HG02852 (cell line): ENCODE data around the gene FNDC3B.
A peak's percentile ranks its signal among the peaks of the same experiment; 100 is the strongest.
"Not testable (repeated sequence)": the region's sequence is repeated elsewhere in the genome, so short reads cannot be mapped to it uniquely, and the experiment has no call there.

Source experiments
- ATAC-seq: cut with Tn5 transposase; IDR thresholded peaks from one replicate; pipeline ENCODE4 v1.9.1; 2021; ENCODE audit warnings: mild to moderate bottlenecking, moderate library complexity; ENCODE audit not compliant: unreplicated experiment

FNDC3B gene

GRCh38 chr3:172253200-172253599 is 213.8 kb downstream of the FNDC3B start:
- ATAC-seq: no peak

GRCh38 chr3:172254542-172254941 is 215.2 kb downstream of the FNDC3B start:
- ATAC-seq: no peak

- not testable (repeated sequence) for ATAC-seq
Observed at GRCh38 chr3:172255321-172255720, 215.9 kb downstream of the FNDC3B start.

- ATAC-seq: no peak
Observed at GRCh38 chr3:172256101-172256734, 216.8 kb downstream of the FNDC3B start.

GRCh38 chr3:172257648-172258400 is 218.4 kb downstream of the FNDC3B start:
- no peak for ATAC-seq

GRCh38 chr3:172258624-172259023 is 219.2 kb downstream of the FNDC3B start:
- ATAC-seq: no peak

- no peak for ATAC-seq
Observed at GRCh38 chr3:172259111-172259541, 219.7 kb downstream of the FNDC3B start.

GRCh38 chr3:172259726-172260248 is 220.4 kb downstream of the FNDC3B start:
- ATAC-seq: no peak

GRCh38 chr3:172260381-172260780 is 221.0 kb downstream of the FNDC3B start:
- no peak for ATAC-seq

- no peak for ATAC-seq
Observed at GRCh38 chr3:172261054-172261453, 221.7 kb downstream of the FNDC3B start.

GRCh38 chr3:172262991-172263608 is 223.7 kb downstream of the FNDC3B start:
- ATAC-seq: no peak

- no peak for ATAC-seq
Observed at GRCh38 chr3:172263781-172264486, 224.6 kb downstream of the FNDC3B start.

GRCh38 chr3:172266103-172266502 is 226.7 kb downstream of the FNDC3B start:
- no peak for ATAC-seq

GRCh38 chr3:172268425-172268824 is 229.0 kb downstream of the FNDC3B start:
- ATAC-seq: no peak

GRCh38 chr3:172268868-172269267 is 229.5 kb downstream of the FNDC3B start:
- no peak for ATAC-seq

GRCh38 chr3:172270557-172271166 is 231.3 kb downstream of the FNDC3B start:
- peak; percentile 96 for ATAC-seq

- ATAC-seq: no peak
Observed at GRCh38 chr3:172271386-172271976, 232.1 kb downstream of the FNDC3B start.

GRCh38 chr3:172272698-172273097 is 233.3 kb downstream of the FNDC3B start:
- no peak for ATAC-seq

- no peak for ATAC-seq
Observed at GRCh38 chr3:172273378-172273777, 234.0 kb downstream of the FNDC3B start.

- no peak for ATAC-seq
Observed at GRCh38 chr3:172274906-172275305, 235.5 kb downstream of the FNDC3B start.
